H1 (cell line): ENCODE data around the gene TMEM244.

Experiments used
- POLR2A ChIP-seq, 2 experiments: IDR thresholded peaks; 1 replicate in 1 of 2; 2 replicates in 1 of 2; pipeline ENCODE4 v1.6.1; 2011; ENCODE audit warnings: low read depth in 2 of 2, low read length in 2 of 2, mild to moderate bottlenecking in 2 of 2; ENCODE audit errors: control extremely low read depth in 1 of 2
- RAD21 ChIP-seq, 2 experiments: IDR thresholded peaks in 1 of 2; conservative IDR thresholded peaks in 1 of 2; 2 replicates each; pipeline ENCODE4 v1.6.1; 2011; ENCODE audit warnings: low read depth in 2 of 2, low read length in 2 of 2, improper control_type of control experiment in 1 of 2, inconsistent platforms in 1 of 2, mild to moderate bottlenecking in 1 of 2, moderate library complexity in 1 of 2
- RNF2 ChIP-seq: fragments of 200-900, 300-1000 bp; sonication (generic); IDR thresholded peaks from 2 replicates; pipeline ENCODE4 v1.7.1; 2016; ENCODE audit warnings: borderline replicate concordance, low read depth, mild to moderate bottlenecking, antibody characterized with exemption, low read length; ENCODE audit not compliant: poor library complexity, severe bottlenecking; ENCODE audit errors: missing control alignments
- TF ChIP-seq, protein P1 (sequence below): IDR thresholded peaks from 2 replicates; pipeline ENCODE4 v1.6.1; 2011; ENCODE audit warnings: low read depth, mild to moderate bottlenecking, low read length; ENCODE audit not compliant: insufficient read depth

DNA sequence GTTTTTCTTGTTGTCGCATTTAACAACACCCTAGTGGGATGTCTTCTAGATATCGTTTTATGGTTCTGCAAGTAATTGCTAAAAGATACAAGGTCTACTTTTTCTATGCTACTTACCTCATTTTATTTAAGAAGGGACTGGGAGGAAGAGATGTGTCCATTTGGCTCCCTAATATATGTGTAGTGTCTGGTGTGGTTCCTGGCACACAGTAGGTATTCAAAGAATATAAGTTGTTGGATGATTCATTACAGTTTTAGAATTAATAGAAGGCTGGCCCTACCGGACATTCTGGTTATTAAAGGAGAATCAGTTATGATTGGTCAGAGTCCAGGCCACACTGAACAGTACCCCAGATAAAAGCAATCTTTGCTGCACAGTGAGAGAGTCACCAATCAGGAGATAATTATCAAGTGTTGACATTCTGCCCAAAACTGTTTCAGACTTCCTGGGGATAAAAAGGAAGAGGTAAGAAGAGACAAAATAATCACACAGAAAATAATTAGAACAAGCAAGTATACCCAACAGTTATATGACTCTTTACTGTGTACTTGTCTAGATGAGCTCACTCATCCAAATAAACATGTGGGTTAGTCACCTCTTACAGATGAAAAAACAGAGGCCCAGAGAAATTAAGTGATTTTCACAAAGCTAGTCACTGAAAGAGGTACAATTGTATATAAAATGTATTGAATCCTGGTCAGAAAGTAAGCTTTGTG lies 7.0 kb downstream of the TMEM244 start:
- no peak for TF ChIP-seq RNF2
- no peak for TF ChIP-seq RAD21 (IDR thresholded peaks at IDR 0.05 in 1 of 2, conservative IDR thresholded peaks at IDR 0.05 in 1 of 2; ENCODE audit: low read depth in 2 of 2, low read length in 2 of 2)
- TF ChIP-seq, protein P1, sequence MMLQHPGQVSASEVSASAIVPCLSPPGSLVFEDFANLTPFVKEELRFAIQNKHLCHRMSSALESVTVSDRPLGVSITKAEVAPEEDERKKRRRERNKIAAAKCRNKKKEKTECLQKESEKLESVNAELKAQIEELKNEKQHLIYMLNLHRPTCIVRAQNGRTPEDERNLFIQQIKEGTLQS = no peak
- TF ChIP-seq POLR2A (IDR thresholded peaks at IDR 0.05; ENCODE audit: control extremely low read depth in 1 of 2, low read depth in 2 of 2, low read length in 2 of 2) = no peak
